BLaER1 (cell line): ENCODE data around the gene TPM4.

ENCODE experiments used
- H3K27ac ChIP-seq: shearing (Covaris generic); formaldehyde crosslinking; 2 replicates; pipeline ENCODE4 v1.8.1; 2022
- H3K27me3 ChIP-seq: shearing (Covaris generic); formaldehyde crosslinking; 2 replicates; pipeline ENCODE4 v1.8.1; 2022
- H3K36me3 ChIP-seq: shearing (Covaris generic); formaldehyde crosslinking; 2 replicates; pipeline ENCODE4 v1.8.1; 2022
- H3K4me1 ChIP-seq: shearing (Covaris generic); formaldehyde crosslinking; 2 replicates; pipeline ENCODE4 v1.8.1; 2022
- H3K4me2 ChIP-seq: shearing (Covaris generic); formaldehyde crosslinking; 2 replicates; pipeline ENCODE4 v1.8.1; 2022
- H3K4me3 ChIP-seq: shearing (Covaris generic); formaldehyde crosslinking; 2 replicates; pipeline ENCODE4 v1.8.1; 2022
- H3K9ac ChIP-seq: shearing (Covaris generic); formaldehyde crosslinking; 2 replicates; pipeline ENCODE4 v1.8.1; 2022
- H3K9me3 ChIP-seq: shearing (Covaris generic); formaldehyde crosslinking; 2 replicates; pipeline ENCODE4 v1.8.1; 2022
- H4K20me1 ChIP-seq: shearing (Covaris generic); formaldehyde crosslinking; 2 replicates; pipeline ENCODE4 v1.8.1; 2022
- Cebpa-rat ChIP-seq: shearing (Covaris generic); IDR thresholded peaks from 2 replicates; pipeline ENCODE4 v1.8.1; 2022

Gene TPM4

DNA sequence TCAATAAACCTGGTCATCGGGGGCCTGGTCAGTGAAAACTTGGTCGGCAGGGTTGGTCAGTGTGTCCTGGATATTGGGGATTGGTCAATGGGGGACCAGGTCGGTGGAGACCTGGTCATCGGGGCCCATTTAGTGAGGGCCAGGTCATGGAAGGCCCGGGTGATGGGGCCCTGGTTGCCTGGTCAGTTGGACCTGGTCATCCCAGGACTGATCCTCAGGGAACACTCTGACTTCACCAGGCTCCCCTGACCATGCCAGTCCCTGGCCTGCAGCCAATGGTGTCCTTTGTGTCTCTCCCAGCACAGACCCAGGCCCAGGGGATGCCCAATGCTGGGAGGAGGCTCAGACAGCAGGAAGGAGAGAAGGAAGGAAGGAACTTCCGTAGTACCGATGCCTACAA lies 42.1 kb upstream of the TPM4 start:
- 0 out of 2 replicates have a peak, but pooled peaks cover 3% of the 10 kb centered on the region for H3K4me1 ChIP-seq
- no peak overlapping the region for H3K4me3 ChIP-seq
- H3K4me2 ChIP-seq, result no peak overlapping the region
- no peaks in the 10 kb centered on the region for H3K9me3 ChIP-seq
- no peak overlapping the region for H3K9ac ChIP-seq
- H3K36me3 ChIP-seq, result no peaks in the 10 kb centered on the region
- H3K27ac ChIP-seq, result no peak overlapping the region
- no peak for TF ChIP-seq Cebpa-rat
- no peaks in the 10 kb centered on the region for H4K20me1 ChIP-seq
- H3K27me3 ChIP-seq, result no peaks in the 10 kb centered on the region

GRCh38 chr19:16034958-16035560 lies 41.2 kb upstream of the TPM4 start:
- H3K4me3 ChIP-seq, result no peak overlapping the region
- H3K9me3 ChIP-seq, result no peaks in the 10 kb centered on the region
- H3K4me2 ChIP-seq, result no peak overlapping the region
- H3K9ac ChIP-seq, result no peak overlapping the region
- no peaks in the 10 kb centered on the region for H3K27me3 ChIP-seq
- H3K4me1 ChIP-seq, result no peaks in the 10 kb centered on the region
- H4K20me1 ChIP-seq, result no peaks in the 10 kb centered on the region
- no peak for TF ChIP-seq Cebpa-rat
- H3K27ac ChIP-seq, result no peak overlapping the region
- no peaks in the 10 kb centered on the region for H3K36me3 ChIP-seq

DNA sequence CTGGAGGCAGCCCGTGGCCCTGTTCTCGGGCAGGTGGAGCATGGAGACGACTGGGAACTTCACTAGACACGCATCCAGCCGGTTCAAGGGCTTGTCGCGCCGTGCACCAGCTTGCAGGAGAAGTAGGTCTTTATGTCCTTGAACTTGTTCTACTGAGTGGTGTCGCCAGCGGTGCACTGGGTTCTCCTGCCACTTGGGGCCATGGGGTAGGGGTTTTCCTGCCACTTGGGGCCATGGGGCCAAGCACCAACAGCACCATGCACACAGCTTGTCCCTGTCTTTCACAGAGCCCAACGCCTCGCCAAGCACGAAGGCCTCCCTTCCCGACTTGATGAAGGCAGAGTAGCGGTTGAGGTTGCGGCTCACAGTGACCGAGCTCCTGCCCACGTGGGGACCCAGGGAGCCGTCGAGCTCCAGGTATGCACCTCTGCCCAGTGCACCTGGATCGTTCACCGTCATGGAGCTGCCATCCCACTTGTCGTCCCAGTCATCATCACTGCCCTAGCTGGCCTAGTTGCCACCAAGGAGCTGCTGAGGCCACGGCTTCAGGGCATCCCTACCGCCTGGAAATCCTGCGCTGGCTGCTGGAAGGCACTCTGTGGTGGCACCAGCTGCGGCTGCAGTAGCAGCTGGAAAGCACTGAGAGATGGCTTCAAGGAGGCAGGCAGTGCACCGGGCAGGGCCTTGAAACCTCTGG lies 40.5 kb upstream of the TPM4 start:
- no peaks in the 10 kb centered on the region for H3K4me1 ChIP-seq

DNA sequence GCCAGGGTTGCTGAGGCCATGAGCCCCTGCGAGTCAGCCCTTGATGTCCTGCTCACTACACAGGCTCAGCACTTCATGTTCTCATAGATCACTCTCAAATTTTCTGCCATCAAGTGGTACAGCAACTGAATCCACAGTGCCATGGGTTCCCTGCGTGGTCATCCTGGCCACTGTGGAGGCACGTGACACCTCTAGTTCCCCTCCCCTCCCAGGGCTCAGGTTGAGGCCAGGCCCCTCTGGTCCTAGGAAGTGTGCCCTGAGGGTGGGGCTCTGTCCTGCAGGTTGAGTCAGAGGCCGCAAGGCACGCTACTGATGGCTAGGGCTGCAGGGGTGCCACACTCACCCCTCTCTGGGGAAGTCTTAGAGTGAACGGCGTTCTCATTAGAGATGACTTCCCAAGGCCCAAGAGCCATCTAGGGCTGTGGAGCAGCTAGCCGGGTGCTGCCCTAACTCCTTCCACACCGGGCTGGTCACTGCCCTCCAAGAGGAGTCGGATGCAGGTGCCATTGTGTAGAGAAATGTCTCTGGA lies 39.8 kb upstream of the TPM4 start:
- no peaks in the 10 kb centered on the region for H3K36me3 ChIP-seq
- TF ChIP-seq Cebpa-rat, result no peak
- no peak overlapping the region for H3K9ac ChIP-seq
- no peaks in the 10 kb centered on the region for H4K20me1 ChIP-seq
- no peak overlapping the region for H3K4me3 ChIP-seq
- no peaks in the 10 kb centered on the region for H3K9me3 ChIP-seq
- H3K4me1 ChIP-seq, result 0 out of 2 replicates have a peak, but pooled peaks cover 4% of the 10 kb centered on the region
- H3K4me2 ChIP-seq, result no peak overlapping the region
- H3K27ac ChIP-seq, result no peak overlapping the region
- no peaks in the 10 kb centered on the region for H3K27me3 ChIP-seq

More for the DNA sequence above, 40.5 kb upstream of the TPM4 start:
- H3K4me2 ChIP-seq, result no peak overlapping the region
- no peaks in the 10 kb centered on the region for H3K9me3 ChIP-seq
- H3K4me3 ChIP-seq, result no peak overlapping the region
- no peak for TF ChIP-seq Cebpa-rat
- H3K9ac ChIP-seq, result no peak overlapping the region
- H3K36me3 ChIP-seq, result no peaks in the 10 kb centered on the region
- no peak overlapping the region for H3K27ac ChIP-seq
- H3K27me3 ChIP-seq, result no peaks in the 10 kb centered on the region
- H4K20me1 ChIP-seq, result no peaks in the 10 kb centered on the region

DNA sequence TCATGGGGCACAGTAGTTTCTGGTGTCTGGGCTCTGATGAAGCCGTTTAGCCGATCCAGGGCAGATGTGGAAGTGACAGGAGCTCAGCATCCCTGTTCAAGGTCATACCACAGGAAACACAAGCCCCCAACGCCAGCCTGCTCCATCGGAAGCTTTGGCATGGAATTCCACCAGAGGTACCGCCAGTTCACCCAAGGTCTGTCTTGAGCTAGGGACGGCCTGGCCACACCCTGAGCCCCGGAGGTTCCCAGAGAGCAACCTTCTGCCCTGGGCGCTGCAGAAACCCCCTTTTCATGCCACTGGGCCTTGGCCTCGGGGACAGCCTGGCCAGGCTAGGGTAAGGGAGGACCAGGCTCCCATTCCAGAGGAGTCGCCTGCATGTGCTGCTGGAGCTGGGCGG lies 39.4 kb upstream of the TPM4 start:
- Histone ChIP-seq H4K20me1 (no peaks in the 10 kb centered on the region), H3K4me1 (0 out of 2 replicates have a peak, but pooled peaks cover 9% of the 10 kb centered on the region), H3K9ac (no peak overlapping the region), H3K9me3 (no peaks in the 10 kb centered on the region), H3K27me3 (no peaks in the 10 kb centered on the region), H3K36me3 (no peaks in the 10 kb centered on the region), H3K4me2 (no peak overlapping the region), H3K4me3 (no peak overlapping the region), H3K27ac (no peak overlapping the region)
- TF ChIP-seq Cebpa-rat, result no peak

GRCh38 chr19:16037424-16038195 lies 38.7 kb upstream of the TPM4 start:
- no peak for TF ChIP-seq Cebpa-rat
- Histone ChIP-seq H3K4me1 (0 out of 2 replicates have a peak, but pooled peaks cover 9% of the 10 kb centered on the region), H3K27ac (no peak overlapping the region), H3K9ac (no peak overlapping the region), H3K27me3 (no peaks in the 10 kb centered on the region), H3K9me3 (no peaks in the 10 kb centered on the region), H4K20me1 (no peaks in the 10 kb centered on the region), H3K36me3 (no peaks in the 10 kb centered on the region), H3K4me2 (no peak overlapping the region), H3K4me3 (no peak overlapping the region)

- Histone ChIP-seq H3K36me3 (no peaks in the 10 kb centered on the region), H3K9me3 (no peaks in the 10 kb centered on the region), H4K20me1 (no peaks in the 10 kb centered on the region), H3K4me1 (0 out of 2 replicates have a peak, but pooled peaks cover 9% of the 10 kb centered on the region), H3K27me3 (no peaks in the 10 kb centered on the region), H3K4me3 (no peak overlapping the region), H3K9ac (no peak overlapping the region), H3K27ac (no peak overlapping the region), H3K4me2 (no peak overlapping the region)
- no peak for TF ChIP-seq Cebpa-rat
Measured at GRCh38 chr19:16038196-16038695, 38.0 kb upstream of the TPM4 start.

DNA sequence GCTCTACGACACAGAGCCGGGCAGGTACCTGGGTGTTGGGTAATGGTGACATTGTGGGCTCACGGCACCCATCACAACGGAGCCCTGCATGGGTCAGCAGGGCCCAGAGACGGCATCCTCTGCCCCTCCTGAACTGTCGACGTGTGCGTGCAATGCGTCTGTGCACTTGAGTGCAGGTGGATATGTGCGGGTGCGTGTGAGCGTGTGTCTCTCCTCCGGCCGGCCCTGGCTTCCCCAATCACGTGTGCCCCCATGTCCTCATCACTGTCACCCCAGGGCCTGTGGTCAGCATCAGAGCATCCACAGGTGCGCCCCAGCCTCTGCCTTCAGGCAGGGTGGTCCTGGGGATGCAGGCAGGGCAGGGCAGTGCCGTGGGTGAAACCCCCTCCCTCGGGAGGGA lies 37.2 kb upstream of the TPM4 start:
- H3K9ac ChIP-seq, result no peak overlapping the region
- H3K4me2 ChIP-seq, result no peak overlapping the region
- 0 out of 2 replicates have a peak, but pooled peaks cover 9% of the 10 kb centered on the region for H3K4me1 ChIP-seq
- no peak overlapping the region for H3K4me3 ChIP-seq
- H3K9me3 ChIP-seq, result no peaks in the 10 kb centered on the region
- H4K20me1 ChIP-seq, result no peaks in the 10 kb centered on the region
- H3K27ac ChIP-seq, result no peak overlapping the region
- no peak for TF ChIP-seq Cebpa-rat
- H3K27me3 ChIP-seq, result no peaks in the 10 kb centered on the region
- H3K36me3 ChIP-seq, result no peaks in the 10 kb centered on the region

GRCh38 chr19:16039545-16039944 lies 36.8 kb upstream of the TPM4 start:
- no peak for TF ChIP-seq Cebpa-rat
- H3K27me3 ChIP-seq, result no peaks in the 10 kb centered on the region
- no peak overlapping the region for H3K27ac ChIP-seq
- no peaks in the 10 kb centered on the region for H3K36me3 ChIP-seq
- H3K9ac ChIP-seq, result no peak overlapping the region
- no peaks in the 10 kb centered on the region for H4K20me1 ChIP-seq
- H3K4me2 ChIP-seq, result no peak overlapping the region
- H3K4me1 ChIP-seq, result 0 out of 2 replicates have a peak, but pooled peaks cover 9% of the 10 kb centered on the region
- no peaks in the 10 kb centered on the region for H3K9me3 ChIP-seq
- no peak overlapping the region for H3K4me3 ChIP-seq

DNA sequence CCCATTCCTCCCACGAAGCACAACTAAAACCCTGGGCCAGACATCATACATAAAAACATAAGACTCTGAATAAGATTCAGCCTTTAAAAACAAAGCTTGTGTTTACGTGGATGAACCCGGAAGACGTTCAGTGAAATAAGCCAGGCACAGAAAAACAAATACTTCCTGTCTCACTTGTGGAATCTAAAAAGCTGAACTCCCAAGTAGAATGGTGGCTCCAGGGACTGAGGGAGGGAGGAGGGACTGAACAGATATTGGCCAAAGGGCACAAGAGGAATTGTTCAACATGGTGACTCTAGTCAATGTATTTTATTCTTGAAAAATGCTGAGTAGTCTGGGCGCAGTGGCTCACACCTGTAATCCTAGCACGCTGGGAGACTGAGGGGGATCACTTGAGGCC lies 35.7 kb upstream of the TPM4 start:
- no peak for TF ChIP-seq Cebpa-rat
- no peak overlapping the region for H3K4me3 ChIP-seq
- H3K4me2 ChIP-seq, result no peak overlapping the region
- no peaks in the 10 kb centered on the region for H3K36me3 ChIP-seq
- no peaks in the 10 kb centered on the region for H3K9me3 ChIP-seq
- no peaks in the 10 kb centered on the region for H4K20me1 ChIP-seq
- H3K9ac ChIP-seq, result no peak overlapping the region
- no peaks in the 10 kb centered on the region for H3K27me3 ChIP-seq
- 0 out of 2 replicates have a peak, but pooled peaks cover 9% of the 10 kb centered on the region for H3K4me1 ChIP-seq
- no peak overlapping the region for H3K27ac ChIP-seq
